Neural progenitor cell (in vitro differentiated cells): ENCODE measurements around the gene NOL3. TPM values are rescaled to one million over a fixed set of nuclear protein-coding genes. Genes with fewer than 3 reads are reported as not detected.

ENCODE experiments used
- DNase-seq: peaks from one replicate; pipeline ENCODE4 v3.0.0-alpha.2; 2016; ENCODE audit warnings: low spot score
- H2AFZ ChIP-seq: fragments of 200-600 bp; sonication (generic); replicated peaks from 2 replicates; pipeline ENCODE4 v1.6.1; 2016; ENCODE audit warnings: antibody characterized with exemption
- H3F3A ChIP-seq: fragments of 200-600 bp; sonication (generic); 2 replicates; pipeline ENCODE4 v1.6.1; 2016; ENCODE audit warnings: antibody characterized with exemption, low read depth
- H3K27ac ChIP-seq: fragments of 200-600 bp; sonication (generic); 2 replicates; pipeline ENCODE4 v1.5.1; 2016; ENCODE audit warnings: mild to moderate bottlenecking
- H3K27me3 ChIP-seq: fragments of 200-600 bp; sonication (generic); 2 replicates; pipeline ENCODE4 v1.6.1; 2016; ENCODE audit warnings: mild to moderate bottlenecking, moderate library complexity
- H3K36me3 ChIP-seq: fragments of 200-600 bp; sonication (generic); 2 replicates; pipeline ENCODE4 v1.5.1; 2016
- H3K4me1 ChIP-seq: fragments of 200-600 bp; sonication (generic); 2 replicates; pipeline ENCODE4 v1.6.1; 2016; ENCODE audit warnings: mixed run types
- H3K4me2 ChIP-seq: fragments of 200-600 bp; sonication (generic); 2 replicates; pipeline ENCODE4 v1.6.1; 2016
- H3K4me3 ChIP-seq: fragments of 200-600 bp; sonication (generic); 2 replicates; pipeline ENCODE4 v1.5.1; 2016
- H3K79me2 ChIP-seq: fragments of 200-600 bp; sonication (generic); 2 replicates; pipeline ENCODE4 v1.6.1; 2016; ENCODE audit warnings: low read depth
- H3K9ac ChIP-seq: fragments of 200-600 bp; sonication (generic); 2 replicates; pipeline ENCODE4 v1.6.1; 2016
- H3K9me3 ChIP-seq: fragments of 200-600 bp; sonication (generic); 2 replicates; pipeline ENCODE4 v1.5.1; 2016; ENCODE audit warnings: low read depth
- H4K20me1 ChIP-seq: fragments of 200-600 bp; sonication (generic); 2 replicates; pipeline ENCODE4 v1.6.1; 2016; ENCODE audit warnings: low read depth
- H3K27ac Mint-ChIP-seq: 3 replicates; pipeline ENCODE4 v1.8.0; 2021; ENCODE audit warnings: mixed read lengths
- H3K27me3 Mint-ChIP-seq: 2 replicates; pipeline ENCODE4 v1.8.0; 2022; ENCODE audit warnings: low read depth, mild to moderate bottlenecking, inconsistent platforms, moderate library complexity, mixed read lengths; ENCODE audit not compliant: insufficient read depth
- H3K36me3 Mint-ChIP-seq: 3 replicates; pipeline ENCODE4 v1.8.0; 2021; ENCODE audit warnings: mixed read lengths
- H3K4me1 Mint-ChIP-seq: 3 replicates; pipeline ENCODE4 v1.8.0; 2021; ENCODE audit warnings: mixed read lengths
- H3K4me3 Mint-ChIP-seq: 3 replicates; pipeline ENCODE4 v1.8.0; 2021; ENCODE audit warnings: mild to moderate bottlenecking, moderate library complexity, mixed read lengths
- H3K9me3 Mint-ChIP-seq: 3 replicates; pipeline ENCODE4 v1.8.0; 2020; ENCODE audit warnings: mixed read lengths
- CTCF ChIP-seq: fragments of 200-600 bp; sonication (generic); IDR thresholded peaks from 2 replicates; pipeline ENCODE4 v1.5.1; 2017; ENCODE audit warnings: antibody characterized with exemption, mild to moderate bottlenecking
- EZH2 ChIP-seq: fragments of 200-600 bp; sonication (generic); IDR thresholded peaks from 2 replicates; pipeline ENCODE4 v1.6.1; 2017; ENCODE audit warnings: antibody characterized with exemption, mild to moderate bottlenecking, moderate library complexity
- EZH2phosphoT487 ChIP-seq: fragments of 200-600 bp; sonication (generic); IDR thresholded peaks from 2 replicates; pipeline ENCODE4 v1.6.1; 2017; ENCODE audit warnings: antibody characterized with exemption
- total RNA-seq: library from RNA; depleted of rRNA; stranded (reverse); fragments of >200 nt; gene quantifications from 2 replicates; pipeline ENCODE4 v1.2.3, GENCODE V29; 2015; ENCODE audit warnings: low replicate concordance

NOL3 gene
- total RNA-seq, 1 donor from 2014 or later: 0.37 TPM

GRCh38 chr16:67183284-67183626 is 12.9 kb downstream of the NOL3 start:
- peak overlapping the region; percentile 57 for H2AFZ ChIP-seq

GRCh38 chr16:67183627-67184452 is 13.5 kb downstream of the NOL3 start, which contains the start of gene MATCAP1:
TSS of gene MATCAP1 (minus strand) at chr16:67183963. CDS start at chr16:67180610, 3,353 bp downstream.
- Mint-ChIP-seq H3K36me3 (peaks cover 1% of the 10 kb centered on the region), H3K27ac (no peak within 1 kb of the TSS), H3K4me3 (peak within 1 kb of the TSS; percentile 66), H3K27me3 (peaks cover 16% of the 10 kb centered on the region), H3K4me1 (peaks cover 9% of the 10 kb centered on the region), H3K9me3 (no peaks in the 10 kb centered on the region)
- peaks cover 41% of the 10 kb centered on the region for H3K27me3 ChIP-seq
- H3K79me2 ChIP-seq: peaks cover 11% of the 10 kb centered on the region
- H3K4me1 ChIP-seq: peaks cover 12% of the 10 kb centered on the region
- TF ChIP-seq EZH2phosphoT487: no peak
- no peak for TF ChIP-seq EZH2
- TF ChIP-seq CTCF: no peak
- H3K4me3 ChIP-seq: peak within 1 kb of the TSS; percentile 70
- H3K27ac ChIP-seq: peak within 1 kb of the TSS; percentile 70
- H3K9ac ChIP-seq: no peak within 1 kb of the TSS
- peaks cover 41% of the 10 kb centered on the region for H4K20me1 ChIP-seq
- H3F3A ChIP-seq: peaks cover 15% of the 10 kb centered on the region
- peak; percentile 99 for DNase-seq
- peak within 1 kb of the TSS; percentile 96 for H3K4me2 ChIP-seq
- H3K9me3 ChIP-seq: no peaks in the 10 kb centered on the region
- H3K36me3 ChIP-seq: no peaks in the 10 kb centered on the region
- H2AFZ ChIP-seq: peak within 1 kb of the TSS; percentile 97

More at GRCh38 chr16:67183284-67183626, 12.9 kb downstream of the NOL3 start:
- Histone ChIP-seq H3K79me2 (peaks cover 11% of the 10 kb centered on the region), H3K4me2 (peak overlapping the region; percentile 96), H3K9me3 (no peaks in the 10 kb centered on the region), H3K36me3 (no peaks in the 10 kb centered on the region), H3F3A (peaks cover 15% of the 10 kb centered on the region), H4K20me1 (peaks cover 47% of the 10 kb centered on the region), H3K4me3 (peak overlapping the region; percentile 70), H3K9ac (no peak overlapping the region), H3K27ac (no peak overlapping the region), H3K4me1 (peaks cover 12% of the 10 kb centered on the region), H3K27me3 (peaks cover 47% of the 10 kb centered on the region)
- Mint-ChIP-seq H3K4me3 (no peak overlapping the region), H3K27me3 (peaks cover 19% of the 10 kb centered on the region), H3K9me3 (no peaks in the 10 kb centered on the region), H3K36me3 (peaks cover 1% of the 10 kb centered on the region), H3K4me1 (peaks cover 14% of the 10 kb centered on the region), H3K27ac (no peak overlapping the region)
- no peak for DNase-seq
- TF ChIP-seq EZH2 (no peak), EZH2phosphoT487 (no peak), CTCF (no peak)

GRCh38 chr16:67184453-67184994 is 14.2 kb downstream of the NOL3 start:
- peaks cover 14% of the 10 kb centered on the region for H3K27me3 Mint-ChIP-seq
- Histone ChIP-seq H3K27me3 (peaks cover 34% of the 10 kb centered on the region), H2AFZ (peak overlapping the region; percentile 97), H3K79me2 (peaks cover 11% of the 10 kb centered on the region), H3K9ac (no peak overlapping the region), H3K4me1 (peaks cover 12% of the 10 kb centered on the region), H3K4me3 (peak overlapping the region; percentile 70), H3K9me3 (no peaks in the 10 kb centered on the region), H3F3A (peaks cover 15% of the 10 kb centered on the region), H4K20me1 (peaks cover 35% of the 10 kb centered on the region), H3K27ac (no peak overlapping the region), H3K4me2 (peak overlapping the region; percentile 96), H3K36me3 (no peaks in the 10 kb centered on the region)
- TF ChIP-seq CTCF (no peak), EZH2 (peak; percentile 78), EZH2phosphoT487 (peak; percentile 49)
- DNase-seq: peak; percentile 56
- H3K27ac Mint-ChIP-seq: no peak overlapping the region
- no peaks in the 10 kb centered on the region for H3K9me3 Mint-ChIP-seq
- peaks cover 9% of the 10 kb centered on the region for H3K4me1 Mint-ChIP-seq
- H3K36me3 Mint-ChIP-seq: no peaks in the 10 kb centered on the region
- peak overlapping the region; percentile 66 for H3K4me3 Mint-ChIP-seq
